Bronchial epithelial cell (primary cell): Measurements from ENCODE around the gene E2F3. TPM values are rescaled to one million over a fixed set of nuclear protein-coding genes. Genes with fewer than 3 reads are reported as not detected.

ENCODE experiments used
- DNase-seq: peaks from one replicate; pipeline ENCODE4 v3.0.0-alpha.2; 2010; ENCODE audit warnings: low read depth
- FAIRE-seq: peaks from 2 replicates; lab custom pipeline; 2011; peaks lifted over from hg19 to GRCh38; lab: Jason Lieb, UNC
- H3K27me3 ChIP-seq: 2 replicates; pipeline ENCODE4 v1.5.1; 2011; ENCODE audit warnings: low read length; ENCODE audit not compliant: control insufficient read depth, insufficient read depth
- H3K36me3 ChIP-seq: 2 replicates; pipeline ENCODE4 v1.5.1; 2011; ENCODE audit warnings: low read length; ENCODE audit not compliant: control insufficient read depth, insufficient read depth
- H3K4me3 ChIP-seq: 2 replicates; pipeline ENCODE4 v1.5.1; 2011; ENCODE audit warnings: mild to moderate bottlenecking, low read depth, low read length, control low read depth
- total RNA-seq: library from RNA; depleted of rRNA; stranded (reverse); fragments of >200 nt; gene quantifications from 2 replicates; pipeline ENCODE4 v1.2.1, GENCODE V29; 2014
- TF ChIP-seq, protein P1 (sequence below): IDR thresholded peaks from 2 replicates; pipeline ENCODE4 v1.5.1; 2011; ENCODE audit warnings: mild to moderate bottlenecking, moderate library complexity, low read length, control low read depth, inconsistent platforms; ENCODE audit not compliant: insufficient read depth, severe bottlenecking

Gene E2F3
- total RNA-seq, 1 donor from 2014 or later: 2.6 TPM

DNA sequence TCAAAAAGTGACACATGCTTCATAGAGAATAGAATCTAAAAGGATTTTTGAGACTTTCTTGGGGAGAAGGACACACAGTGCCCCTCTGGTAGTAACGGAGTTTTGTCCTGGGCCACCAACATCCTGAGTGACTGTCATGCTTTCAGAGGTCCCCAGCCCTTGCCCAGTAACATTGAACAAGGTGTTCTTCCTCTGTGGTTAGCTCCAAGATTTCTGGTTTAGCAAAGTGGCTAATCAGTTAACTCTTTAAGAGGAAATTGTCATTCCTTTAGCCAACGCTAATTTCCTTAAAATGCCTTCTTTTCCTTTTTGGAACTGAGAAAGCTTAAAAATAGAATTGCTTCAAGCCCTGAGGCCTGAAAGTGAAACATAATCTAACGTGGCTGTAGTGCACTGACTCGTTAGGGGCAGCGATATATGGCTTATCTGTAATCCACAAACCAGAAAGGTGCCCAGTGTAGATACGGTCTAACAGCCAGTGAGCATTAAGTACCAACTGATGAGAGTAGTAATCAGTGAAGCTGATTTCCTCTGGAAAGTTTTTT lies 7.8 kb downstream of the E2F3 start:
- DNase-seq: no peak
- FAIRE-seq: no peak
- Histone ChIP-seq H3K36me3 (no peaks in the 10 kb centered on the region), H3K27me3 (no peaks in the 10 kb centered on the region), H3K4me3 (no peak overlapping the region)
- TF ChIP-seq, protein P1, sequence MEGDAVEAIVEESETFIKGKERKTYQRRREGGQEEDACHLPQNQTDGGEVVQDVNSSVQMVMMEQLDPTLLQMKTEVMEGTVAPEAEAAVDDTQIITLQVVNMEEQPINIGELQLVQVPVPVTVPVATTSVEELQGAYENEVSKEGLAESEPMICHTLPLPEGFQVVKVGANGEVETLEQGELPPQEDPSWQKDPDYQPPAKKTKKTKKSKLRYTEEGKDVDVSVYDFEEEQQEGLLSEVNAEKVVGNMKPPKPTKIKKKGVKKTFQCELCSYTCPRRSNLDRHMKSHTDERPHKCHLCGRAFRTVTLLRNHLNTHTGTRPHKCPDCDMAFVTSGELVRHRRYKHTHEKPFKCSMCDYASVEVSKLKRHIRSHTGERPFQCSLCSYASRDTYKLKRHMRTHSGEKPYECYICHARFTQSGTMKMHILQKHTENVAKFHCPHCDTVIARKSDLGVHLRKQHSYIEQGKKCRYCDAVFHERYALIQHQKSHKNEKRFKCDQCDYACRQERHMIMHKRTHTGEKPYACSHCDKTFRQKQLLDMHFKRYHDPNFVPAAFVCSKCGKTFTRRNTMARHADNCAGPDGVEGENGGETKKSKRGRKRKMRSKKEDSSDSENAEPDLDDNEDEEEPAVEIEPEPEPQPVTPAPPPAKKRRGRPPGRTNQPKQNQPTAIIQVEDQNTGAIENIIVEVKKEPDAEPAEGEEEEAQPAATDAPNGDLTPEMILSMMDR: no peak

DNA sequence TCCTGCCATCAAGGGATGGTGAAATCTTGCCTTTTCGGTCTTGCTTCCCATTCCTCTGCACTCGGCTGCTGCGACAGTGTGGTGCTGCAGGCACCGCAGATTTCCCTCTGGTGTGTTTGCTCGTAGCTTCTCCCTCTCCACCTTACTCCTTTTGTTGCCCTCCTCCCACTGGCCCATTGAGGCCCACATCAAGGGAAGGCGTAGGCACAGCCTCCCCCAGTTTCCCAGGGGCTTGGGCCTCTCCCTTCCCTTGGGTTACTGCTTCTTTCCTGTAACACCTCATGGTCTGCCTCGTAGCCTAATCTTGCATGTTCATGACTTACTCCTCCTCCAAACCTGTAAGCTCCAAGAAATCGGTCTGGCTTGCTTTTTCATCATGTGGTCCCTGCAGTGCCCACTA lies 9.9 kb downstream of the E2F3 start:
- Histone ChIP-seq H3K27me3 (no peaks in the 10 kb centered on the region), H3K36me3 (no peaks in the 10 kb centered on the region), H3K4me3 (no peak overlapping the region)
- DNase-seq (no peak), FAIRE-seq (no peak)
- TF ChIP-seq, protein P1: no peak

DNA sequence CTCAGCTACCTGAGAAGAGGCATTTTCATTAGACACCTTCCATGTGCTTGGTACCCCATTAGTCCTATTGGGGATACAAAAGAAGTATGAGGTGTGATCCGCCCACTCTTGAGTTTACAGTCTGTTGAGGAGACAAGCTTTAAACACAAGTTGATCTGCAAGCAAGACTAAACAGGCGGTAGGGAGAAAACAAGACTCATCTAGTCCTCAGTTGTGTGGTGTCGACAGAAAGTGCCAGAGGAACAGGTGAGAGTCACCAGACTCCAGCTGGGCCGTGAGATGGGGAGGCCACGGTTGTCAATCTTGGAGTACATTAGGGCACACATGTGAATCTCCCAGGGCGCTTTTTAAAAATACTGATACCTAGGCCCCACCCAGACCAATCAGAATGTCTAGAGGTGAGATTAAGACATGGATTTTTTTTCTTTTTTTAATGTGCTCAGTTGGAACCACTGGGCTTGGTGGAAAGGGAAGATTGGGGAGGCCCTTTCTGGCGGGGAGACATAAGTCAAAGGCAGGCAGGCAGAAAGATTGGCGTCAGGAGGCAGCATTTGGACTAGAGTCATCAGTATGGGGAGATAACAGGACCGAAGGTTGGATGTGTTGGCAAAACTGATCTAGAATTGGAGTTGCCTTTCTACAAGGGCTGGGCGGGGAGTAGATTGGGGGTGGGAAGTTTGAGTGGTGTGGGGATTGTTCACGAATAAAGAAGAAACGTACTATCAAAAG lies 10.4 kb downstream of the E2F3 start:
- TF ChIP-seq, protein P1: no peak
- Histone ChIP-seq H3K27me3 (no peaks in the 10 kb centered on the region), H3K36me3 (no peaks in the 10 kb centered on the region), H3K4me3 (no peak overlapping the region)
- FAIRE-seq (no peak), DNase-seq (peak; percentile 23)

DNA sequence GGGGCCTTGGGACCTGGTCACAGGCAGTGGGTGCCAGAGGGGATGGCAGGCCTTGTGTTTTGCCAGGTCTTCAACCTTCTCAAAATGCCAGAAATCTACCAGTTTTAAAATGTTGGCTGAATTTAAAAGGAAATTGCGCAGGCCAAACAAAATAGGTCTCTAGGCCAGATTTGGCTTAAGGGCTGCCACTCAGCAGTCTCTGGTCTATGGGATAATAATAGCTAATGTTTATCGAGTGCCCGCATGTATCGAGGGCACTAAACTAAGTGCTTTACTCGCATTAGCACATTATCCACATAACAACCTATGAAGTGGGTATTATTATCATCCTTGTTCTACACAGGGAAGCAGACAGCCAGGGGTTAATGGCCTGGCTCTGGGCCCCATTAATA lies 11.0 kb downstream of the E2F3 start:
- Histone ChIP-seq H3K27me3 (no peaks in the 10 kb centered on the region), H3K36me3 (no peaks in the 10 kb centered on the region), H3K4me3 (no peak overlapping the region)
- FAIRE-seq (no peak), DNase-seq (no peak)
- TF ChIP-seq, protein P1: no peak

DNA sequence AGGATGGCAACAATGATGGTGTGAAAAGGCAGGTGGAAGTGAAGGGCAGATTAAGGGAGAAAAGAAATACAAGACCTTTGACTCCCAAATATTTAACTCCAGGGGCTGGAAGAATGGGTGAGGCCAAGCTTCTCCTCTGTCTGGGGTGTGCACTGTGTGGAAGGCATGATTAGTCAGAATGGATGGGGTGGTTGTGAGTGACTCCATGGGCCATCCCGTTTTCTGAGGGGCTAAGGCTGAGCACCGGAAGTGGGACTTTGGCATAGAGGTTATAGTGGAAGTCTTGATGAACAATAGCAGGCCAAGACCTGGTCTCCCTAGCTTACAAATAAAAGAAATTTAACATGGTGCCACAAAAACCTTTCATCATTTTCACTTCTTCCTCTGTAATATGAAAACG lies 12.1 kb downstream of the E2F3 start:
- H3K4me3 ChIP-seq: no peak overlapping the region
- no peaks in the 10 kb centered on the region for H3K27me3 ChIP-seq
- DNase-seq (no peak), FAIRE-seq (no peak)
- TF ChIP-seq, protein P1: no peak
- H3K36me3 ChIP-seq: no peaks in the 10 kb centered on the region

DNA sequence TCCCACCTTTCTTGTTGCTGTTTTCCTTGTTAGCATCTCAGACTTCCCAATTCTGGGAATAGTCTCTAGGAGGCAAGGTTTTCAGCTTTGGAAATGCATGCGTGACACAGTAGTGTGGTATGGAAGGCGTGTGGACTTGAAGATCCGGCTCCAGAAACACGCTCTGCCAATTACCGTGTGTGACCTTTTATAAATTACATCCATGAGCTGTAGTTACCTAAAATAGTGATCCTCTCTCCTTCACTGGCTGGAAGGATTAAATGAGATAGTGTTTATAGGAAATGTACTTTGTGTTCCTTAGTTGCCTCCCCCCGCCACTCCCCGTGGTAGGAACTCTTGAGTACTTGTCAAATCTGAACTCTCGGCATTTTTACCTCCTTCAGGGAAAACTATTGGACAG lies 13.0 kb downstream of the E2F3 start:
- H3K27me3 ChIP-seq: no peaks in the 10 kb centered on the region
- H3K4me3 ChIP-seq: no peak overlapping the region
- TF ChIP-seq, protein P1: no peak
- FAIRE-seq (no peak), DNase-seq (no peak)
- H3K36me3 ChIP-seq: no peaks in the 10 kb centered on the region
